Measurements from ENCODE around the gene CFAP57. TPM values are rescaled to one million over a fixed set of nuclear protein-coding genes. Genes with fewer than 3 reads are reported as not detected.
A peak's percentile ranks its signal among the peaks of the same experiment; 100 is the strongest.

CFAP57 gene
- total RNA-seq, 4 donors from 2014 or later, result 0.12 to 0.46 TPM; not detected in 2

- ATAC-seq (ENCODE audit: low FRiP score), result no peak
- TF ChIP-seq CTCF (IDR thresholded peaks at IDR 0.05), result no peak
These were observed 60.4 kb downstream of the CFAP57 start for GRCh38 chr1:43232482-43232881.

GRCh38 chr1:43233631-43234030 is 61.5 kb downstream of the CFAP57 start:
- no peak for TF ChIP-seq CTCF (IDR thresholded peaks at IDR 0.05)
- ATAC-seq (ENCODE audit: low FRiP score), result no peak
- no peak for DNase-seq (ENCODE audit: low spot score)

More at GRCh38 chr1:43232482-43232881, 60.4 kb downstream of the CFAP57 start:
- DNase-seq (ENCODE audit: low spot score), result no peak

GRCh38 chr1:43234267-43234666 is 62.1 kb downstream of the CFAP57 start:
- DNase-seq (ENCODE audit: low spot score) (no peak), ATAC-seq (ENCODE audit: low FRiP score) (no peak)
- TF ChIP-seq CTCF (IDR thresholded peaks at IDR 0.05), result no peak

- DNase-seq (ENCODE audit: low spot score), result no peak
- no peak for TF ChIP-seq CTCF (IDR thresholded peaks at IDR 0.05)
- no peak for ATAC-seq (ENCODE audit: low FRiP score)
These were observed 62.9 kb downstream of the CFAP57 start for GRCh38 chr1:43235040-43235439.

- ATAC-seq (ENCODE audit: low FRiP score) (no peak), DNase-seq (ENCODE audit: low spot score) (no peak)
- no peak for TF ChIP-seq CTCF (IDR thresholded peaks at IDR 0.05)
These were observed 63.5 kb downstream of the CFAP57 start for GRCh38 chr1:43235451-43236121.

GRCh38 chr1:43237121-43237520 is 65.0 kb downstream of the CFAP57 start:
- ATAC-seq (ENCODE audit: low FRiP score) (no peak), DNase-seq (ENCODE audit: low spot score) (no peak)
- no peak for TF ChIP-seq CTCF (IDR thresholded peaks at IDR 0.05)

GRCh38 chr1:43238085-43238484 is 66.0 kb downstream of the CFAP57 start:
- DNase-seq (ENCODE audit: low spot score), result no peak
- peak; percentile 76 for ATAC-seq (ENCODE audit: low FRiP score)

More at GRCh38 chr1:43238085-43238484, 66.0 kb downstream of the CFAP57 start:
- TF ChIP-seq CTCF (IDR thresholded peaks at IDR 0.05), result no peak

Measured in omental fat pad (tissue), 4 donors.